ENCODE data around the gene FKBP6.
"Not testable (repeated sequence)": the region's sequence is repeated elsewhere in the genome, so short reads cannot be mapped to it uniquely, and the experiment has no call there.

DNA sequence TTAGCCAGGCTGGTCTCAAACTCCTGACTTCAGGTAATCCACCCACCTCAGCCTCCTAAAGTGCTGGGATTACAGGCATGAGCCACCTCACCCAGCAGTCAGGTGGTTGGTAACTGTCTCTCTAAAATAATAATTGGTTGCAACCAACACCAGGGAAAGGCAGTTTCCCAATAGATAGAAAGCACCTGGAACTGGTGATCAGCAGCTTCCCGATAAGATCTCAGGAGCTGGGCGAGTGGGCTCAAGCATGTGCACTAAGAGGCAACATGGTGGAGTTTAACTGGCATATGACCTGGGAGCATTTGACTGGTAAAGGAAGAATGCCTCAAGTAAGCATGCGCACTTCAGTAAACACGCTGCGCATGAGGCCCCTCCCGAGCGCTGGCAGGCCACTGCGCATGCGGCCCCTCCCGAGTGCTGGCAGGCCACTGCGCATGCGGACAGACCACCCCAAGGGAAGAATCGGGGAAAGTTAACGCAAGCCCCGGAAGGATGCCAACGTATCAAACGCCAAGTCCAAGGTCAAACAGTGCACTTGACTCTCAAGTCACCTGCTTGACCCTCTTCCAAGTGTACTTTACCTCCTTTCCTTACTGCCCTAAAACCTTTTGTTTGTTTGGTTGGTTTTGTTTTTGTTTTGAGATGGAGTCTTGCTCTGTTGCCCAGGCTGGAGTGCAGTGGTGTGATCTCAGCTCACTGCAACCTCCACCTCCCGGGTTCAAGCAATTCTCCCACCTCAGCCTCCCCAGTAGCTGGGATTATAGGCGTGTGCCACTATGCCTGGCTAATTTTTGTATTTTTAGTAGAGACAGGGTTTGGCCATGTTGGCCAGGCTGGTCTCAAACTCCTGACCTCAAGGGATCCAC, 71.5 kb downstream of the FKBP6 start:
- TF ChIP-seq, protein P1, sequence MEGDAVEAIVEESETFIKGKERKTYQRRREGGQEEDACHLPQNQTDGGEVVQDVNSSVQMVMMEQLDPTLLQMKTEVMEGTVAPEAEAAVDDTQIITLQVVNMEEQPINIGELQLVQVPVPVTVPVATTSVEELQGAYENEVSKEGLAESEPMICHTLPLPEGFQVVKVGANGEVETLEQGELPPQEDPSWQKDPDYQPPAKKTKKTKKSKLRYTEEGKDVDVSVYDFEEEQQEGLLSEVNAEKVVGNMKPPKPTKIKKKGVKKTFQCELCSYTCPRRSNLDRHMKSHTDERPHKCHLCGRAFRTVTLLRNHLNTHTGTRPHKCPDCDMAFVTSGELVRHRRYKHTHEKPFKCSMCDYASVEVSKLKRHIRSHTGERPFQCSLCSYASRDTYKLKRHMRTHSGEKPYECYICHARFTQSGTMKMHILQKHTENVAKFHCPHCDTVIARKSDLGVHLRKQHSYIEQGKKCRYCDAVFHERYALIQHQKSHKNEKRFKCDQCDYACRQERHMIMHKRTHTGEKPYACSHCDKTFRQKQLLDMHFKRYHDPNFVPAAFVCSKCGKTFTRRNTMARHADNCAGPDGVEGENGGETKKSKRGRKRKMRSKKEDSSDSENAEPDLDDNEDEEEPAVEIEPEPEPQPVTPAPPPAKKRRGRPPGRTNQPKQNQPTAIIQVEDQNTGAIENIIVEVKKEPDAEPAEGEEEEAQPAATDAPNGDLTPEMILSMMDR (IDR thresholded peaks at IDR 0.05; ENCODE audit: low read depth, low read length): not testable (repeated sequence)
- not testable (repeated sequence) for TF ChIP-seq EZH2phosphoT487 (IDR thresholded peaks at IDR 0.05; ENCODE audit: low read depth)
